ENCODE measurements around the gene CFAP77. TPM values are rescaled to one million over a fixed set of nuclear protein-coding genes. Genes with fewer than 3 reads are reported as not detected.

Gene CFAP77
- total and polyA plus RNA-seq, 2 of the 8 experiments (the other 6 are each of a cell fraction or from before 2014, with no cell fraction given): 0.63 to 0.97 TPM

- TF ChIP-seq, protein P1, sequence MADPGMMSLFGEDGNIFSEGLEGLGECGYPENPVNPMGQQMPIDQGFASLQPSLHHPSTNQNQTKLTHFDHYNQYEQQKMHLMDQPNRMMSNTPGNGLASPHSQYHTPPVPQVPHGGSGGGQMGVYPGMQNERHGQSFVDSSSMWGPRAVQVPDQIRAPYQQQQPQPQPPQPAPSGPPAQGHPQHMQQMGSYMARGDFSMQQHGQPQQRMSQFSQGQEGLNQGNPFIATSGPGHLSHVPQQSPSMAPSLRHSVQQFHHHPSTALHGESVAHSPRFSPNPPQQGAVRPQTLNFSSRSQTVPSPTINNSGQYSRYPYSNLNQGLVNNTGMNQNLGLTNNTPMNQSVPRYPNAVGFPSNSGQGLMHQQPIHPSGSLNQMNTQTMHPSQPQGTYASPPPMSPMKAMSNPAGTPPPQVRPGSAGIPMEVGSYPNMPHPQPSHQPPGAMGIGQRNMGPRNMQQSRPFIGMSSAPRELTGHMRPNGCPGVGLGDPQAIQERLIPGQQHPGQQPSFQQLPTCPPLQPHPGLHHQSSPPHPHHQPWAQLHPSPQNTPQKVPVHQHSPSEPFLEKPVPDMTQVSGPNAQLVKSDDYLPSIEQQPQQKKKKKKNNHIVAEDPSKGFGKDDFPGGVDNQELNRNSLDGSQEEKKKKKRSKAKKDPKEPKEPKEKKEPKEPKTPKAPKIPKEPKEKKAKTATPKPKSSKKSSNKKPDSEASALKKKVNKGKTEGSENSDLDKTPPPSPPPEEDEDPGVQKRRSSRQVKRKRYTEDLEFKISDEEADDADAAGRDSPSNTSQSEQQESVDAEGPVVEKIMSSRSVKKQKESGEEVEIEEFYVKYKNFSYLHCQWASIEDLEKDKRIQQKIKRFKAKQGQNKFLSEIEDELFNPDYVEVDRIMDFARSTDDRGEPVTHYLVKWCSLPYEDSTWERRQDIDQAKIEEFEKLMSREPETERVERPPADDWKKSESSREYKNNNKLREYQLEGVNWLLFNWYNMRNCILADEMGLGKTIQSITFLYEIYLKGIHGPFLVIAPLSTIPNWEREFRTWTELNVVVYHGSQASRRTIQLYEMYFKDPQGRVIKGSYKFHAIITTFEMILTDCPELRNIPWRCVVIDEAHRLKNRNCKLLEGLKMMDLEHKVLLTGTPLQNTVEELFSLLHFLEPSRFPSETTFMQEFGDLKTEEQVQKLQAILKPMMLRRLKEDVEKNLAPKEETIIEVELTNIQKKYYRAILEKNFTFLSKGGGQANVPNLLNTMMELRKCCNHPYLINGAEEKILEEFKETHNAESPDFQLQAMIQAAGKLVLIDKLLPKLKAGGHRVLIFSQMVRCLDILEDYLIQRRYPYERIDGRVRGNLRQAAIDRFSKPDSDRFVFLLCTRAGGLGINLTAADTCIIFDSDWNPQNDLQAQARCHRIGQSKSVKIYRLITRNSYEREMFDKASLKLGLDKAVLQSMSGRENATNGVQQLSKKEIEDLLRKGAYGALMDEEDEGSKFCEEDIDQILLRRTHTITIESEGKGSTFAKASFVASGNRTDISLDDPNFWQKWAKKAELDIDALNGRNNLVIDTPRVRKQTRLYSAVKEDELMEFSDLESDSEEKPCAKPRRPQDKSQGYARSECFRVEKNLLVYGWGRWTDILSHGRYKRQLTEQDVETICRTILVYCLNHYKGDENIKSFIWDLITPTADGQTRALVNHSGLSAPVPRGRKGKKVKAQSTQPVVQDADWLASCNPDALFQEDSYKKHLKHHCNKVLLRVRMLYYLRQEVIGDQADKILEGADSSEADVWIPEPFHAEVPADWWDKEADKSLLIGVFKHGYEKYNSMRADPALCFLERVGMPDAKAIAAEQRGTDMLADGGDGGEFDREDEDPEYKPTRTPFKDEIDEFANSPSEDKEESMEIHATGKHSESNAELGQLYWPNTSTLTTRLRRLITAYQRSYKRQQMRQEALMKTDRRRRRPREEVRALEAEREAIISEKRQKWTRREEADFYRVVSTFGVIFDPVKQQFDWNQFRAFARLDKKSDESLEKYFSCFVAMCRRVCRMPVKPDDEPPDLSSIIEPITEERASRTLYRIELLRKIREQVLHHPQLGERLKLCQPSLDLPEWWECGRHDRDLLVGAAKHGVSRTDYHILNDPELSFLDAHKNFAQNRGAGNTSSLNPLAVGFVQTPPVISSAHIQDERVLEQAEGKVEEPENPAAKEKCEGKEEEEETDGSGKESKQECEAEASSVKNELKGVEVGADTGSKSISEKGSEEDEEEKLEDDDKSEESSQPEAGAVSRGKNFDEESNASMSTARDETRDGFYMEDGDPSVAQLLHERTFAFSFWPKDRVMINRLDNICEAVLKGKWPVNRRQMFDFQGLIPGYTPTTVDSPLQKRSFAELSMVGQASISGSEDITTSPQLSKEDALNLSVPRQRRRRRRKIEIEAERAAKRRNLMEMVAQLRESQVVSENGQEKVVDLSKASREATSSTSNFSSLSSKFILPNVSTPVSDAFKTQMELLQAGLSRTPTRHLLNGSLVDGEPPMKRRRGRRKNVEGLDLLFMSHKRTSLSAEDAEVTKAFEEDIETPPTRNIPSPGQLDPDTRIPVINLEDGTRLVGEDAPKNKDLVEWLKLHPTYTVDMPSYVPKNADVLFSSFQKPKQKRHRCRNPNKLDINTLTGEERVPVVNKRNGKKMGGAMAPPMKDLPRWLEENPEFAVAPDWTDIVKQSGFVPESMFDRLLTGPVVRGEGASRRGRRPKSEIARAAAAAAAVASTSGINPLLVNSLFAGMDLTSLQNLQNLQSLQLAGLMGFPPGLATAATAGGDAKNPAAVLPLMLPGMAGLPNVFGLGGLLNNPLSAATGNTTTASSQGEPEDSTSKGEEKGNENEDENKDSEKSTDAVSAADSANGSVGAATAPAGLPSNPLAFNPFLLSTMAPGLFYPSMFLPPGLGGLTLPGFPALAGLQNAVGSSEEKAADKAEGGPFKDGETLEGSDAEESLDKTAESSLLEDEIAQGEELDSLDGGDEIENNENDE (IDR thresholded peaks at IDR 0.05; ENCODE audit: insufficient replicate concordance, low read length): no peak
- TF ChIP-seq GTF2F1 (IDR thresholded peaks at IDR 0.05; ENCODE audit: borderline replicate concordance, low read depth, low read length) (no peak), FOSL1 (IDR thresholded peaks at IDR 0.05; ENCODE audit: insufficient read depth, low read depth, low read length) (no peak), BACH1 (IDR thresholded peaks at IDR 0.05; ENCODE audit: low read length) (no peak)
Measured at GRCh38 chr9:132541051-132541450, 131.0 kb downstream of the CFAP77 start (continued).

Data from H1 (cell line).